DLD1 (cell line): ENCODE results near the gene CDIPT.
"Not testable (repeated sequence)": the region's sequence is repeated elsewhere in the genome, so short reads cannot be mapped to it uniquely, and the experiment has no call there.

Experiments used
- in situ Hi-C: cut with HindIII; loops from 2 replicates; pipeline ENCODE4 v1.10.0; 2017; ENCODE audit warnings: low sequenced_read_pairs

The CDIPT gene

DNA sequence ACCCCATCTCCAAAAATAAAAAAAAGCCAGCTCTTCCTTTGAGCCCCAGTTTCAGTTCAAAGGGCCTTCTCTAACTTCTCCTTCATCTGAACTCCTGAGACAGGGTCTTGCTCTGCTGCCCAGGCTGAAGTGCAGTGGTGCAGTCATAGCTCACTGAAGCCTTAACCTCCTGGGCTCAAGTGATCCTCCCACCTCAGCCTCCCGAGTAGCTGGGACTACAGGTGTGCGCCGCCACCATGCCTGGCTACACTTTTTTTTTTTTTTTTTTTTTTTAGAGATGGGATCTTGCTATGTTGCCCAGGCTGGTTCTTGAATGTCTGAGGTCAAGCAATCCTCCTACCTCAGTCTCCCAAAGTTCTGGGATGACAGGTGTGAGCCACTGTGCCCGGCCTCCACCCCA, 29.8 kb downstream of the CDIPT start:
- in situ Hi-C loops: not testable (repeated sequence)

DNA sequence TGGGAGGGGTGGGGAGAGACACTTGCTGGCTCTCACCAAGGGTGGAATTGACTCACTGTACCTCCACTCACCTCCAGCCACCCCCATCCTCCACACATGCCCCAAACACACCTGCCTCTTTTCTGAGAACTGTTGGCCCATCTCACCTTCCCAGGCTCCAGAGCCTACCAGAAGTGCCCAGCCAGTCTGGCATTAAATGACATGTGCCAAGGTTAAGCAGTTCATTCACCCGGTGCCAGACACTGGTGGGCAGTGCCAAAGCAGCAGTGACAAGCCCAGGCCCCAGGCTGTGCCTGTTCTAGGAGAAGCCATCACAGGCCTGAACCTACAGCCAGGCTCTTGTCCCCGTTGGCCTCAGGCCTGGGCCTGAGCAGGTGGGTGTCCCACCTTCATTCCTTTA, 31.5 kb downstream of the CDIPT start:
- in situ Hi-C loops: no loop called here

DNA sequence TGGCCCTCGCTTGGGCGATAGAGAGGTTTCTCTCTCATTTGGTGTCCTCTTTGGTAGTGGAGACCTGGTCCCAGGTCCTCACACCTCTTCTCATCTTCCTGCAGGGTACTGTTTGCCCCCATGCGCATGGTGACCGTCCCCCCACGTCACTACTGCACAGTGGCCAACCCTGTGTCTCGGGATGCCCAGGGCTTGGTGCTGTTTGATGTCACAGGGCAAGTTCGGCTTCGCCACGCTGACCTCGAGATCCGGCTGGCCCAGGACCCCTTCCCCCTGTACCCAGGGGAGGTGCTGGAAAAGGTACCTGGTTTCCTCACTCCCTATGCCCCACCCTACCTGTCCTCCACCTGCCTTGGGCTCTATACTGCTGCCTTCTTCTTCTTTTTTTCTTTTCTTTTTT, 32.3 kb downstream of the CDIPT start:
- in situ Hi-C loops: no loop called here

DNA sequence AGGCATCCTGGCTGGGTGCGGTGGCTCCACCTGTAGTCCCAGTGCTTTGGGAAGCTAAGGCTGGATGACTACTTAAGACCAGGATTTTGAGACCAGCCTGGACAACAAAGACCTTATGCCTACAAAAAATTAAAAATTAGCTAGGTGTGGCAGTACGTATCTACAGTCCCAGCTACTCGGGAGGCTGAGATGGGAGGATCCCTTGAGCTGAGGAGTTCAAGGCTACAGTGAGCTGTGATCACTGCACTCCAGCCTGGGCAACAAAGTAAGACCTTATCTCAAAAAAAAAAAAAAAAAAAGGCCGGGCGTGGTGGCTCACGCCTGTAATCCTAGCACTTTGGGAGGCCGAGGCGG, 36.7 kb downstream of the CDIPT start:
- in situ Hi-C loops: no loop called here

DNA sequence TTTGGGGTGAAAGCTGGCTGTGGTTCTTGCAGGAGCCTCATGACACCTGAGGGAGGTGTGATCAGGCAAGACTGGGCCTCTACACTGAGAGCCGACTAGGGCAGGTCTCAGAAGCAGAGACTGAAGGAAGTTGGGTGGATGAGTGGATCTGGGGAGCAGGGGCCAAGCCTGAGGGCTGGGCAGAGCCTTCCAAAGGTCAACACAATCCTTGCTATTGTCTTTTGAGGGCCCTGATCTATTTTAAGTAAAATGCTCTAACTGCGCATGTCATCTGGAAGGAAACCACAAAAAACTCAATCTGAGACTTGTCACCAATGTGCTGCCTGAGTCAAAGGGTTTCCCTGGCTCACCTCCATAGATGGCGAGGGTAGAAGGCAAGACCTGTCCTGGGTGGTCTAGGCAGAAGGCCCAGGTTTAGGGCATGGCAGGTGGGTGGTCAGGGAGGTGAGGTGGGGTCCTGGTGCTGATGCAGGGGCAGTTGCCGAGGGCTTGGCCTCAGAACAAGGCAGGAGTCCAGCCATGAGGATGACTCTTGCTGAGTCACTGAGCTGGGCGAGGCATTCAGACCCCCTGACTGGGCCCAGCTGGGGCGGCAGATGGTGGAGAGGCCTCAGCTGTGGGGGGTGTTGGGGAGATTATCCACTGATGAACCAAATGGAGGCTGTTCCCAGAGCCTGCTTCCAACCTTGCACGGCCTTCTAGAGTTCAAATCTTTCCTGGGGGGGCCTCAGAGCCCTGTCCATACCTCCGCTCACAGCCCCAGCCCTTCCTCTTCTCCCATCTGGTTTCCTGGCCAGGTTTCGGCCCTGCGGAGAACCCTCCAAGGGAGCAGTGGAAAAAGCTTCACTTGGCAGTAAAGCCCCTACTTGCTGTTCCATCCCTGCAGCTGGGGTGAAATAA, 37.6 kb downstream of the CDIPT start:
- in situ Hi-C loops: no loop called here

DNA sequence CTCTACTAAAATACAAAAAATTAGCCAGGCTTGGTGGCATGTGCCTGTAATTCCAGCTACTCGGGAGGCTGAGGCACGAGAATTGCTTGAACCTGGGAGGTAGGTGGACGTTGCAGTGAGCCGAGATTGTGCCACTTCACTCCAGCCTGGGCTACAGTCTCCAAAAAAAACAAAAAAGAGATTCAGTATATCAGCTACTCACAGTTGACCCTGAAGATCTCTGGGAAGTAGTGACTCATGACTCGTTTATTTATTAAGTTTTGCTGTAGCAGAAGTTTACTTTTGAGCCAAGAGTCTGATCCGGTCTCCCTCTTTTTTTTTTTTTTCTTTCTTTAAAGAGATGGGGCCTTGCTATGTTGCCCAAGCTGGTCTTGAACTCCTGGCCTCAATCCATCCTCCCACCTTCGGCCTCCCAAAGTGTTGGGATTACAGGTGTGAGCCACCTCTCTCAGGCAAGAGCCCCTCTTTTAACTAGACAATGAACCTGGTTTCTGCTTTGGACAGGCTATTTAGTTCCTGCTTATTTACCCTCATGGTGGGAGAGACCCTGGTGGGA, 38.4 kb downstream of the CDIPT start:
- in situ Hi-C loops: no loop called here

DNA sequence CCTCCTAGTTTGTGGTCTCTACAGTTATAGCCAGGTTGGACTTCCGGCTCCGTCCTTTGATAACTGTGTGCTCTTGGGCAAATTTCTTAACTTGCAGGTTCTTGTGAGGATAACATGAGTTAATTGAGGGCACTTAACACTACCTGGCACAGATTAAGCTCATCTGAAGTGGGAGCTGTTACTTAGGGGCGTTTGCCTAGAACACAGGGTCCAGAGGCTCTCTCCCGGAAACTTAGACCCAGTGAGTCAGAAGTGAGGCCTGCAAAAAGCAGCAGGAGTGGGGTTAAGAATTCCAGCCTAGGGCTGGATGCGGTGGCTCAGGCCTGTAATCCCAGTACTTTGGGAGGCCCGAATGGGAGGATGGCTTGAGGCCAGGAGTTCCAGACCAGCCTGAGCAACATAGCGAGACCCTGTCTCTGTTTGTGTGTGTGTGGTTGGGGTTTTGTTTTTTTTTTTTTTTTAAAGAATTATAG, 41.3 kb downstream of the CDIPT start:
- in situ Hi-C loops: no loop called here

DNA sequence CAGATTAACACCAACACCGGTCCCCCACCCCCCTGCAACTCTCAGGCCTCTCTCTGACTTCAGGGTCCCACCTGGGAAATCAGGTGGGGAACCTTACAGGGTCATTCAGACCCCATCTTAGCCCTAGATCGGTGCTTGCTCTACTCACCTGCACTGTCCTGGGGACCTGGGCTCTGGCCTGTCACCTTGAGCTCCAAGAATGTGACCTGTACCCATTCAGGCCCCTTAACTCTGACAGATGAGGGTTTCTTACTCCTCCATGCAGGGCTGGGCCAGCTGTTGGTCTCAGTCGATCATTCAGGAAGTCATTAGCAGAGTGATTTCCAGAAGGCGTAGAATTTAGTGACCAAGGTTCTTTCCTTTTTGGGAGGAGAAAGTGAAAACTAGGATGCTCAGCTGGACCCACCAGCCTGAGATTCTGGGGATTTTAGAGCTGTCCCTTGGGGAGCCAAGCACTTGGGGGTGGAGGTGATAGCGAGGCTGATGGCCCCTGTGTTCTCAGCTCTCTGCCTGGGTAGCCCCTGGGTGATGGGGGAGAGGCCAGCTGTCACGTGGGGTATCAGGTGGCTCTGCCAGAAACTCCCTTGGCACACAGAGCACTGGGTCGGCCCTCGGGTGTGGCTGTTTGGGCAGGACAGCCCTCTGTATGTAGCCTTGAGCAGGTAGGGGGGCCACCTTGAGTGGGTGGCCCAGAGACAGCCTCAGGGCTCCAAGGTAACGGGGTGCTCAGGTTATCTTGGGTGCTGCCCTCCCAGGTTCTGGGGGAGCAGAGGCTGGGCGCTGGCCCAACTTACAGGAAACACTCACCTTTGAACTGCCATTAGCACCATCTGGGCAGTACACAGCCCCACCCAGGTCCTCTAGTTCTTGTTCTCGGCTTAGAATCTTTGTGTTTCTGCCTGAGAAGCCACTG, 42.0 kb downstream of the CDIPT start:
- in situ Hi-C loops: no loop called here

DNA sequence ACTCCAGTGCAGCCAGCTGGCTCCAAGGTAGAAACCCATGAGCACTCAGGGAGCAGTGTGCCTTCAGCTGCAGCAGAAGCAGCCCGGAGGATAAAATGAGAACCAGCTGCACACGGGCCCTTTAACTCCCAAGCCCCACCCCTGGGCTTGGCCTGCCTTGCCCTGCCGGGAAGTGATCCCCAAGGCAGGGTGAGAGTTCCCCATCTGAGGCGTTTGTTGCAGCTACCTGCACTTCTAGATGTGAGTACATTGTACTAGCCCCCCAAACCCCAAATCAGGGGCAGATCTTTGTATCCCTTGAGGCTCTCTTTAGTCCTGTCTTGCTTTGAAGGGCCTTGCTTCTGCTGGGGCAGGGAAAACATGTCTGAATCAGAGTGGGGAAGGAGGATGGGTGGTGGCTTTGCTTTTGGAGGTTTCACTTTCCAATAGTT, 42.7 kb downstream of the CDIPT start, which contains the start of gene MVP:
MVP (plus strand) TSS at position 192 of the 431 bp plus-strand sequence. CDS start 10,088 bp downstream, outside the sequence.
- in situ Hi-C loops: no loop called here

DNA sequence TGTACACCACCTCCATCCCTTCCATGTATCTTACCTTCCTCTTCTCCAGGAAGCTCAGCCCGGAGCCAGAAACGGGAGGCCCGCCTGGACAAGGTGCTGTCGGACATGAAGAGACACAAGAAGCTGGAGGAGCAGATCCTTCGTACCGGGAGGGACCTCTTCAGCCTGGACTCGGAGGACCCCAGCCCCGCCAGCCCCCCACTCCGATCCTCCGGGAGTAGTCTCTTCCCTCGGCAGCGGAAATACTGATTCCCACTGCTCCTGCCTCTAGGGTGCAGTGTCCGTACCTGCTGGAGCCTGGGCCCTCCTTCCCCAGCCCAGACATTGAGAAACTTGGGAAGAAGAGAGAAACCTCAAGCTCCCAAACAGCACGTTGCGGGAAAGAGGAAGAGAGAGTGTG, 43.5 kb downstream of the CDIPT start:
- in situ Hi-C loops: no loop called here

DNA sequence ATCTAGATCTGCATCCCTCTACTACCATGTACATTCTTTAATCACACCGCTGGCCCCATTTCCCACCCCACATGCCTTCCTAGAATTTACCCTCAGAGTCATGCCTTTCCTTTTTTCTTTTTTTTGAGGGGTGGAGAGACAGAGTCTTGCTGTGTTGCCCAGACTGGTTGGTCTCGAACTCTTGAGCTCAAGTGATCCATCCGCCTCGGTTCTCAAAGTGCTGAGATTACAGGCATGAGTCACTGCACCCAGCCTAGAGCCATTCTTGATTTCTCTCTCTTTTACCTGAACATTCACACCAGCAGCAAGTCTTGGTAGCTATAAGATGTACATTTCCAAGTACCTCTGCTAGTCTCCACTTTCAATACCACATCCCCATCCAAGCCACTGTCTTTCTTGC, 44.9 kb downstream of the CDIPT start:
- in situ Hi-C loops: no loop called here

DNA sequence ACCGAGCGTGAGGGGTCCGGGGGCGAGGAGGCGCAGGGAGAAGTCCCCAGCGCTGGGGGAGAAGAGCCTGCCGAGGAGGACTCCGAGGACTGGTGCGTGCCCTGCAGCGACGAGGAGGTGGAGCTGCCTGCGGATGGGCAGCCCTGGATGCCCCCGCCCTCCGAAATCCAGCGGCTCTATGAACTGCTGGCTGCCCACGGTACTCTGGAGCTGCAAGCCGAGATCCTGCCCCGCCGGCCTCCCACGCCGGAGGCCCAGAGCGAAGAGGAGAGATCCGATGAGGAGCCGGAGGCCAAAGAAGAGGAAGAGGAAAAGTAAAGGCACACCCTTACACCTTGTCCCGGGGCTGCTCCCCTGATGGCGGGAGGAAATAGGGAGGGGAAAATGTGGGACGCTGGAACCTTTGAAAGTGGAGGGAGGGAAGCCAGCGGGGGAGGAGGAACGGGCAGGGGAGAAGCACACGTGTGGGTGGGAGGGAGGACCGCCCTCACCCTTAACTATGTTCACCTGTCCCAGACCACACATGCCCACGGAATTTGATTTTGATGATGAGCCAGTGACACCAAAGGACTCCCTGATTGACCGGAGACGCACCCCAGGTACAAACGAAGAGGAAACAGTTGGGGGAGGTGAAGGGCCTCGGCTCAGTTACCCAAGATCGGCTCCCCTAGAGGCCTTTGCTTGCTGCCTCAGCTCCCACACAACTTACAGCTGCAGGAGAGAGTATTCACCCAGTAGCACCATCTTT, 46.2 kb downstream of the CDIPT start:
- in situ Hi-C loops: no loop called here

DNA sequence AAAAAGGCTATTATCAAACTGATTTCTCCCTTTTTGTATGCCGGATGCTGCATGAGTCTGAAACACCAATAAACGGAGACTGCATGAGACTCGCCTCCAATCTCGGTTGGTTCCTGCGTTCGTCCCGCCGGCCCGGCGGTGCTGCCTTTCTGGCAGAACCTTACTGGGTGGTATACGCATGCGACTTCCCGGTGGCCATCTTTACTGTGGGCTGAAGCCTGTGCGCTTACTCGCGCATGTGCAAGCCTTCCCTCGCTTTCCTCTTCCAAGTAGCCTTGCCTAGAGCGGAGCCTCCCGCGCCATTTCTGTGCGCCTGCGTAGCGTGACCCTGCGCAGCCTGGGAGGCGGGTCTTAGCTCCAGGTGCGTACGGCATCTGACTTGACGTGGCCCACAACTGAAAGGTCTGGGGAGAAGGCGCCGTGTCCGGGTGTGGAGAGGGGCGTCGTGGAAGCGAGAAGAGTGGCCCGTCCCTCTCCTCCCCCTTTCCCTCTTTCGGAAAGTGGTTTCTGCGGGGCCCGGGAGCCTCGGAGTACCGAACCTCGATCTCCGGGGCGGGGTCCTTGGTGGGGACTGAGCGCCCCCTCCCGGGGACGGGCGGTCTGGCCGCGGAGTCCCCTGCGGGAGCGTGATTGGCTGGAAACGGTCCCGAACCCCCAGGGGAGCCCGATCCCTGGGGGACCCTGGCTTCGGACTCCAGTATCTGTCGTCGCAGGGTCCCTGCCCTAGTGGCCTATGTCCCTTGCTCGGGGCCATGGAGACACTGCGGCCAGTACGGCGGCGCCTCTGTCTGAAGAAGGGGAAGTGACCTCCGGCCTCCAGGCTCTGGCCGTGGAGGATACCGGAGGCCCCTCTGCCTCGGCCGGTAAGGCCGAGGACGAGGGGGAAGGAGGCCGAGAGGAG, 47.0 kb downstream of the CDIPT start, which contains the start of gene PAGR1:
PAGR1 (plus strand) TSS at position 360 of the 901 bp plus-strand sequence; CDS start at position 734, 374 bp downstream.
- in situ Hi-C loops: no loop called here

DNA sequence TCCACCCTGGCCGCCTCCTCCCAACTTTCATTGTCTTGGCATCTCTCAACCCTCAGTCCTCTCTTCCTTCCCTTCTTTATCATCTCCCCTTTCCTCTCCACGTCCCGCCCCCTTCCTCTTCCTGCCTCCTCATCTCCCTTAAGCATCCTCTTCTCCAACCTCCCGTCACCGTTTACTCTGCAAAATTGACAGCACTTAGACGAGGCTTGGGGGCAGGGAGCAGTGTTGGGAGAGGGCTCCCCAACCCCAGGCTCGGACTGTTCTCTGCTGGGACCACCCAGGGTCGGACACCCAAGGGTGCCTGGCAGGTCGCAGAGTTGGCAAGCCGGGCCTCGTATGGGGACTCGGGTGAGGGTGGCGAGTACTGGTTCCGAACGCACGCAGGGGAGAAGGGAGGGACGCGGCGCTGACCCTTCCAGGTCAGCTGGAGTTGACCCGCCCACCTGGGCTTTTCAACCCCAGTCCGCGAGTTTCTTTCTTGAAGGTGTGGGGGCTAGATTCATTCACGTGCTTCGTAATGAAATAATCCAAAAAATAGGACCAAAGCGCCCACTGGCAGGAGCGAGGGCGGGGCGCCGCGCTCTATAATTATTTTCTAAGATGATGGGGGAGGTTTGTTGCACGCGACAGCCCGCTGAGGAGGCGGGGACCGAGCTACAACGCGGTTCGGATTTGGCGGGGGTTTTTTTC, 47.8 kb downstream of the CDIPT start:
- in situ Hi-C loops: no loop called here

DNA sequence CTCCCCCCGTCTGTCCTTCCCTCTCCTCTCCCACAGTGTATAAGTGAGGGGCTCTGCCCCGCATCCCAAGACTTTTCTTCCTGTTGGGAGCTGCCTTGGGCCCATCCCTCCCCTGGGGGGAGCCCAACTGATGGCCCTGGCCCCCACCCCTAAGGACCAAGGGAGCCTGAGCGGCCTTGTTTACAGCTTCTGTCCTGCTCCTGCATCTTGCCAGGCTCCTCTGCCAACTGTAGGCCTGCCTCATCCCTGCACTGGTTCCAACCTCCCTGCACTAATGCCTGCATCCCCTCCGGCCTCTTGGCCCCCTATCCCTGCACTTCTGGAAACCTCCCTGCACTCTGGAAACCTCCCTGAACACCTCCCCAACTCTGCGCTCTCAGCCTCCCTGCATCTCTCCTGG, 48.4 kb downstream of the CDIPT start:
- in situ Hi-C loops: no loop called here

DNA sequence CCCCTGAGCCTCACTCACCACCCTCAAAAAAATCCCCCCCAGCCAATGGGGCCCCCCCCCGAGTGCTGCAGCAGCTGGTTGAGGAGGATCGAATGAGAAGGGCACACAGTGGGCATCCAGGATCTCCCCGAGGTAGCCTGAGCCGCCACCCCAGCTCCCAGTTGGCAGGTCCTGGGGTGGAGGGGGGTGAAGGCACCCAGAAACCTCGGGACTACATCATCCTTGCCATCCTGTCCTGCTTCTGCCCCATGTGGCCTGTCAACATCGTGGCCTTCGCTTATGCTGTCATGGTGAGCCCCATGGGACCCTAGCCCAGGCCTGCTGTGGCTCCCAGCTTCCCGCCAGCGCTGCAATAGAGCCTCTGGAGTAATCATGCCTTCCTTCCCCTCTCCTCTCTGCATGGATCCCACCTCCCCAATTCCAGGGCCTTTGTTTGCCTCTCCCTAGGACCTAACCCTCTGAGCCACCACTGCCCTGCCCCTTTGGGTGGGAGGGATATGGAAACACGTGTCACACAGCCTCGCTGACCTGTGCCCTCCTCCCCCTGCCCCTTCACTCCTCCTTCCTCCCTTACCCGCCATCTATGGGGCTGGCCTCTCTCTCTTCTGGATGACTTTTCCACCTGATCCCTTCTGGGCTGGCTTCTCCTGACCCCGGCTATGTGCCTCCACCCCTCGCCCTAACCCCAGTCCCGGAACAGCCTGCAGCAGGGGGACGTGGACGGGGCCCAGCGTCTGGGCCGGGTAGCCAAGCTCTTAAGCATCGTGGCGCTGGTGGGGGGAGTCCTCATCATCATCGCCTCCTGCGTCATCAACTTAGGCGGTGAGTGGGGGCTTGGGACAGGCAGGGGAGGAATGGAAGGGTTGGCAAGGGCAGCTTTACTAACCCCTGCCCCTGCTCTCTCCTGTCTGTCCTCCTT, 49.1 kb downstream of the CDIPT start:
- in situ Hi-C loops: no loop called here

DNA sequence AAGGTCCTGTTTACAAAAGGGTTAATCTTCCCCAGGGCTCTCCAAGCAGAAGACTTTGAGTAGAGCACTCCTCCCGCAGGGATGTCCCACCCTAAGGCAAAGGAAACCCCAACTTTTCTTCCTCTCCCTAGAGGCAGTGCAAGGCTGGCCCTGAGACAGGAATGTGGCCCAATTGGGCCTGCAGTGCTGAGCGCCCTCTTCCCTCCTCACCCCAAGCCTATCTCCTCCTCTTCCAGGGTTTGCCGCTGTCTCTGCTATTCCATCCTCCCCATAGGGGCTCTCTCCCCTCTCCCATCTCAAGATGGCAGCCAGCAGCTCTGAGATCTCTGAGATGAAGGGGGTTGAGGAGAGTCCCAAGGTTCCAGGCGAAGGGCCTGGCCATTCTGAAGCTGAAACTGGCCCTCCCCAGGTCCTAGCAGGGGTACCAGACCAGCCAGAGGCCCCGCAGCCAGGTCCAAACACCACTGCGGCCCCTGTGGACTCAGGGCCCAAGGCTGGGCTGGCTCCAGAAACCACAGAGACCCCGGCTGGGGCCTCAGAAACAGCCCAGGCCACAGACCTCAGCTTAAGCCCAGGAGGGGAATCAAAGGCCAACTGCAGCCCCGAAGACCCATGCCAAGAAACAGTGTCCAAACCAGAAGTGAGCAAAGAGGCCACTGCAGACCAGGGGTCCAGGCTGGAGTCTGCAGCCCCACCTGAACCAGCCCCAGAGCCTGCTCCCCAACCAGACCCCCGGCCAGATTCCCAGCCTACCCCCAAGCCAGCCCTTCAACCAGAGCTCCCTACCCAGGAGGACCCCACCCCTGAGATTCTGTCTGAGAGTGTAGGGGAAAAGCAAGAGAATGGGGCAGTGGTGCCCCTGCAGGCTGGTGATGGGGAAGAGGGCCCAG, 50.0 kb downstream of the CDIPT start:
- in situ Hi-C loops: no loop called here
